H1 (cell line): Measurements from ENCODE around the gene ZCCHC17. TPM values are rescaled to one million over a fixed set of nuclear protein-coding genes. Genes with fewer than 3 reads are reported as not detected.

Experiments used
- CTCF ChIA-PET: fragments of 300-600 bp; sonication (Branson Sonifier 250); formaldehyde crosslinking; loops from one replicate; lab custom pipeline; 2021; ENCODE audit not compliant: partially characterized antibody; lab: Charles Lee
- POLR2A ChIA-PET: fragments of 300-600 bp; sonication (Branson Sonifier 250); formaldehyde crosslinking; loops from one replicate; lab custom pipeline; 2021; ENCODE audit warnings: inconsistent platforms; ENCODE audit not compliant: partially characterized antibody; lab: Charles Lee
- DNase-seq, 2 experiments: peaks; one replicate each; pipeline versions ENCODE4 v3.0.0 to v3.0.0-alpha.2; 2010 to 2022; ENCODE audit warnings: low spot score in 2 of 2, low read depth in 1 of 2, mixed read lengths in 1 of 2
- FAIRE-seq: peaks from 2 replicates; lab custom pipeline; 2011; peaks lifted over from hg19 to GRCh38; lab: Jason Lieb, UNC
- H2AFZ ChIP-seq: 2 replicates; pipeline ENCODE4 v1.8.1; 2012; ENCODE audit warnings: low read length, inconsistent platforms
- H2AK5ac ChIP-seq: 2 replicates; pipeline ENCODE4 v1.6.1; 2013; ENCODE audit warnings: low read depth, low read length
- H2BK120ac ChIP-seq: replicated peaks from 2 replicates; pipeline ENCODE3; 2013; ENCODE audit warnings: low read depth, low read length, inconsistent platforms
- H2BK12ac ChIP-seq: 2 replicates; pipeline ENCODE4 v1.6.1; 2013; ENCODE audit warnings: low read depth, low read length
- H2BK15ac ChIP-seq: 2 replicates; pipeline ENCODE4 v1.6.1; 2013; ENCODE audit warnings: low read length
- H2BK20ac ChIP-seq: 2 replicates; pipeline ENCODE4 v1.6.1; 2013; ENCODE audit warnings: low read length
- H2BK5ac ChIP-seq: 2 replicates; pipeline ENCODE4 v1.6.1; 2013; ENCODE audit warnings: low read depth, low read length
- H3K14ac ChIP-seq: 2 replicates; pipeline ENCODE4 v1.6.1; 2013; ENCODE audit warnings: inconsistent platforms; ENCODE audit not compliant: insufficient read length
- H3K18ac ChIP-seq: 2 replicates; pipeline ENCODE4 v1.6.1; 2013; ENCODE audit warnings: low read length; ENCODE audit errors: extremely low read depth
- H3K23ac ChIP-seq: 2 replicates; pipeline ENCODE4 v1.6.1; 2013; ENCODE audit warnings: inconsistent platforms; ENCODE audit not compliant: insufficient read length
- H3K23me2 ChIP-seq: 2 replicates; pipeline ENCODE4 v1.6.1; 2013; ENCODE audit warnings: low read depth, low read length
- H3K27ac ChIP-seq: 2 replicates; pipeline ENCODE4 v1.6.1; 2011; ENCODE audit warnings: low read depth, low read length, inconsistent platforms
- H3K27me3 ChIP-seq, 4 experiments: replicated peaks in 1 of 4; 1 replicate in 1 of 4; 2 replicates in 3 of 4; pipeline versions ENCODE4 v1.6.1 to v1.8.1; 2011 to 2013; ENCODE audit warnings: low read length in 3 of 4, mild to moderate bottlenecking in 3 of 4, inconsistent platforms in 2 of 4, mixed read lengths in 2 of 4, moderate library complexity in 1 of 4; ENCODE audit not compliant: control insufficient read depth in 3 of 4, insufficient read depth in 3 of 4; ENCODE audit errors: extremely low read depth in 1 of 4
- H3K36me3 ChIP-seq, 4 experiments: 2 replicates each; pipeline versions ENCODE4 v1.6.1 to v1.8.1; 2011 to 2013; ENCODE audit warnings: mild to moderate bottlenecking in 4 of 4, low read length in 3 of 4, moderate library complexity in 2 of 4, control low read depth in 1 of 4, inconsistent platforms in 1 of 4; ENCODE audit not compliant: insufficient read depth in 4 of 4, control insufficient read depth in 2 of 4
- H3K4ac ChIP-seq: replicated peaks from 2 replicates; pipeline ENCODE3; 2013; ENCODE audit warnings: low read length, low read depth, mixed read lengths, inconsistent platforms; ENCODE audit not compliant: insufficient read length
- H3K4me1 ChIP-seq, 4 experiments: replicated peaks in 1 of 4; 1 replicate in 1 of 4; 2 replicates in 3 of 4; pipeline versions ENCODE4 v1.6.1 to v1.8.1; 2011 to 2013; ENCODE audit warnings: low read length in 3 of 4, inconsistent platforms in 2 of 4, mixed read lengths in 1 of 4; ENCODE audit not compliant: insufficient read depth in 4 of 4, control insufficient read depth in 3 of 4
- H3K4me2 ChIP-seq, 2 experiments: 2 replicates each; pipeline versions ENCODE4 v1.6.1 to v1.8.1; 2011 to 2013; ENCODE audit warnings: low read depth in 2 of 2, low read length in 2 of 2, control low read depth in 1 of 2, inconsistent platforms in 1 of 2, mild to moderate bottlenecking in 1 of 2; ENCODE audit not compliant: insufficient read depth in 1 of 2
- H3K4me3 ChIP-seq, 4 experiments: fragments of 200-600, 300-600 bp in 1 of 4; sonication (generic), shearing (Covaris generic), sonication (Bioruptor Twin) in 1 of 4; 2 replicates each; pipeline versions ENCODE4 v1.5.1 to v1.8.1; 2011 to 2016; ENCODE audit warnings: low read length in 4 of 4, low read depth in 3 of 4, control low read depth in 2 of 4, inconsistent platforms in 2 of 4, mild to moderate bottlenecking in 2 of 4, mixed read lengths in 1 of 4, moderate library complexity in 1 of 4; ENCODE audit not compliant: insufficient read depth in 2 of 4; ENCODE audit errors: extremely low read depth in 1 of 4
- H3K56ac ChIP-seq: replicated peaks from 2 replicates; pipeline ENCODE3; 2013; ENCODE audit warnings: low read depth, mild to moderate bottlenecking, mixed read lengths, low read length, inconsistent platforms; ENCODE audit not compliant: insufficient read length
- H3K79me1 ChIP-seq: 2 replicates; pipeline ENCODE4 v1.6.1; 2013; ENCODE audit warnings: low read depth, low read length, control low read depth
- H3K79me2 ChIP-seq, 2 experiments: 2 replicates each; pipeline versions ENCODE4 v1.6.1 to v1.8.1; 2012 to 2013; ENCODE audit warnings: low read length in 2 of 2, mild to moderate bottlenecking in 2 of 2, inconsistent platforms in 1 of 2; ENCODE audit not compliant: insufficient read depth in 2 of 2, control insufficient read depth in 1 of 2
- H3K9ac ChIP-seq, 4 experiments: replicated peaks in 1 of 4; 1 replicate in 1 of 4; 2 replicates in 3 of 4; pipeline versions ENCODE4 v1.6.1 to v1.8.1; 2011 to 2013; ENCODE audit warnings: low read depth in 3 of 4, low read length in 3 of 4, control low read depth in 2 of 4, mild to moderate bottlenecking in 2 of 4, moderate library complexity in 2 of 4, inconsistent platforms in 1 of 4; ENCODE audit errors: extremely low read depth in 1 of 4
- H3K9me3 ChIP-seq, 2 experiments: 2 replicates each; pipeline versions ENCODE4 v1.6.1 to v1.8.1; 2012 to 2013; ENCODE audit warnings: mild to moderate bottlenecking in 2 of 2, moderate library complexity in 2 of 2, control low read depth in 1 of 2, inconsistent platforms in 1 of 2, low read depth in 1 of 2, low read length in 1 of 2, mixed read lengths in 1 of 2; ENCODE audit not compliant: insufficient read depth in 2 of 2
- H4K20me1 ChIP-seq, 2 experiments: replicated peaks in 1 of 2; 2 replicates each; pipeline versions ENCODE3 to v1.8.1; 2011 to 2013; ENCODE audit warnings: inconsistent platforms in 2 of 2, low read length in 2 of 2, mild to moderate bottlenecking in 1 of 2; ENCODE audit not compliant: insufficient read depth in 2 of 2, control insufficient read depth in 1 of 2
- H4K5ac ChIP-seq: 2 replicates; pipeline ENCODE4 v1.6.1; 2013; ENCODE audit warnings: low read length, low read depth, mixed read lengths, inconsistent platforms; ENCODE audit not compliant: insufficient read length
- H4K8ac ChIP-seq: 2 replicates; pipeline ENCODE4 v1.8.0; 2013; ENCODE audit warnings: mild to moderate bottlenecking, moderate library complexity, low read length, inconsistent platforms; ENCODE audit not compliant: insufficient read depth; ENCODE audit errors: extremely low read depth
- H4K91ac ChIP-seq: replicated peaks from 2 replicates; pipeline ENCODE3; 2013; ENCODE audit warnings: low read length, mixed read lengths, inconsistent platforms; ENCODE audit not compliant: insufficient read length
- FOSL1 ChIP-seq: IDR thresholded peaks from 2 replicates; pipeline ENCODE4 v1.6.1; 2011; ENCODE audit warnings: mild to moderate bottlenecking, low read depth, low read length, moderate library complexity; ENCODE audit not compliant: insufficient read depth
- GABPA ChIP-seq: IDR thresholded peaks from 2 replicates; pipeline ENCODE4 v1.6.1; 2011; ENCODE audit warnings: mild to moderate bottlenecking, low read length, moderate library complexity, borderline replicate concordance; ENCODE audit not compliant: insufficient read depth
- HDAC6 ChIP-seq: IDR thresholded peaks from one replicate; pipeline ENCODE4 v1.7.1; 2012; ENCODE audit warnings: low read depth, mild to moderate bottlenecking, inconsistent platforms, low read length, moderate library complexity
- KDM4A ChIP-seq: IDR thresholded peaks from one replicate; pipeline ENCODE4 v1.7.1; 2012; ENCODE audit warnings: low read depth, mild to moderate bottlenecking, moderate library complexity, low read length, inconsistent platforms; ENCODE audit not compliant: severe bottlenecking
- POU5F1 ChIP-seq: IDR thresholded peaks from 2 replicates; pipeline ENCODE4 v1.6.1; 2011; ENCODE audit warnings: low read depth, mild to moderate bottlenecking, low read length, moderate library complexity
- SP4 ChIP-seq: IDR thresholded peaks from 2 replicates; pipeline ENCODE4 v1.6.1; 2012; ENCODE audit warnings: low read length, inconsistent platforms
- TAF7 ChIP-seq: optimal IDR thresholded peaks from 2 replicates; pipeline ENCODE3; 2011; ENCODE audit warnings: low read depth, mild to moderate bottlenecking, inconsistent platforms, low read length, moderate library complexity, borderline replicate concordance
- TCF12 ChIP-seq: IDR thresholded peaks from 2 replicates; pipeline ENCODE4 v1.6.1; 2011; ENCODE audit warnings: low read depth, mild to moderate bottlenecking, low read length
- WGBS, 2 experiments: shearing (Covaris generic) in 1 of 2; methylation state at CpG; one replicate each; pipeline versions ENCODE4 v1.1.6 to v1.1.7; 2013 to 2015; ENCODE audit warnings: low lambda C conversion rate in 2 of 2, mixed read lengths in 2 of 2, inconsistent platforms in 1 of 2, low coverage in 1 of 2, missing lambda C conversion rate in 1 of 2; ENCODE audit not compliant: insufficient replicate concordance in 2 of 2, insufficient coverage in 1 of 2, insufficient read length in 1 of 2; ENCODE audit errors: extremely low coverage in 1 of 2, missing lambda C conversion rate in 1 of 2; 5-methylcytosine and 5-hydroxymethylcytosine counted together
- polyA plus RNA-seq, 7 experiments: library from polyadenylated mRNA; depleted of rRNA in 3 of 7; stranded (reverse) in 5 of 7; unstranded in 2 of 7; fragments of >200 nt in 5 of 7; fragments of 200-250 nt in 2 of 7; gene quantifications; 1 replicate in 5 of 7; 2 replicates in 1 of 7; 4 replicates in 1 of 7; pipeline versions ENCODE4 v1.2.1 to v1.2.3, GENCODE V29; 2011 to 2013; ENCODE audit warnings: missing spikeins in 2 of 7, mixed read lengths in 2 of 7
- total RNA-seq: library from RNA; stranded (reverse); fragmentation: NEBNext Ultra II Directional; extraction: Animal tissue kit (Norgen Biotek cat#: 25700); gene quantifications from 2 replicates; pipeline ENCODE4 v1.2.1, GENCODE V29; 2021
- TF ChIP-seq, protein P1 (sequence below): IDR thresholded peaks from 2 replicates; pipeline ENCODE4 v1.6.1; 2011; ENCODE audit warnings: low read length, improper control_type of control experiment

The ZCCHC17 gene
- total and polyA plus RNA-seq, 2 of the 8 experiments (the other 6 are each of a cell fraction or from before 2014, with no cell fraction given): 51.6 to 59.3 TPM

DNA sequence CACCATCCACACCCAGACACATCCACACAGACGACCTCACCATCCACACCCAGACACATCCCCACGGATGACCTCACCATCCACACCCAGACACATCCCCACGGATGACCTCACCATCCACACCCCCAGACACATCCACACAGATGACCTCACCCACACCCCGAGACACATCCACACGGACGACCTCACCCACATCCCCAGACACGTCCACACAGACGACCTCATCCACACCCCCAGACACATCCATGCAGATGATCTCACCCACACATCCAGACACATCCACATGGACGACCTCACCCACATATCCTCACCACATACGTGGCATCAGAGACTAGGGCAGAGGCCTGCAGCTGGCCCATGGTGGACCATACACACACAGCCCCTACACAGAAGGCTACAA is 90.8 kb downstream of the ZCCHC17 start:
- no peak for DNase-seq
- H3K56ac ChIP-seq: no peak overlapping the region
- TF ChIP-seq TCF12 (no peak), TAF7 (no peak), GABPA (no peak), FOSL1 (no peak), HDAC6 (no peak), POU5F1 (no peak), SP4 (no peak), KDM4A (no peak)
- TF ChIP-seq, protein P1, sequence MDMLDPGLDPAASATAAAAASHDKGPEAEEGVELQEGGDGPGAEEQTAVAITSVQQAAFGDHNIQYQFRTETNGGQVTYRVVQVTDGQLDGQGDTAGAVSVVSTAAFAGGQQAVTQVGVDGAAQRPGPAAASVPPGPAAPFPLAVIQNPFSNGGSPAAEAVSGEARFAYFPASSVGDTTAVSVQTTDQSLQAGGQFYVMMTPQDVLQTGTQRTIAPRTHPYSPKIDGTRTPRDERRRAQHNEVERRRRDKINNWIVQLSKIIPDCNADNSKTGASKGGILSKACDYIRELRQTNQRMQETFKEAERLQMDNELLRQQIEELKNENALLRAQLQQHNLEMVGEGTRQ: no peak
- H2BK120ac ChIP-seq: no peak overlapping the region
- H3K27me3 ChIP-seq: no peaks in the 10 kb centered on the region
- peaks cover 0 to 4% (median 0%) of the 10 kb centered on the region in 4 experiments; a peak in 1 of 7 replicates for H3K4me1 ChIP-seq
- H2BK5ac ChIP-seq: no peak overlapping the region
- FAIRE-seq: no peak
- H2BK12ac ChIP-seq: no peak overlapping the region
- H3K4ac ChIP-seq: no peak overlapping the region
- H3K9me3 ChIP-seq: no peaks in the 10 kb centered on the region
- no peak overlapping the region for H3K23ac ChIP-seq
- no peak overlapping the region for H2AK5ac ChIP-seq
- H3K27ac ChIP-seq: no peak overlapping the region
- H3K79me1 ChIP-seq: no peaks in the 10 kb centered on the region
- H3K4me3 ChIP-seq: no peak overlapping the region
- H2AFZ ChIP-seq: no peak overlapping the region
- H4K20me1 ChIP-seq: no peaks in the 10 kb centered on the region
- ChIA-PET POLR2A (interaction anchor here (1.2 kb wide), 1 partner anchor 14 kb away, joined by 3 read pairs; the partner anchor contains the start of gene FABP3), CTCF (interaction anchor here (0.7 to 2.0 kb wide), 4 partner anchors 32 to 1545 kb away, joined by 3 to 7 read pairs (median 4); no protein-coding TSS in a partner anchor)
- H4K91ac ChIP-seq: peak overlapping the region; percentile 54
- H3K23me2 ChIP-seq: peaks cover 2% of the 10 kb centered on the region; the same call in 1 of the 2 replicates
- WGBS, 2 experiments: 84% methylated on average over 10 of the region's 10 CpGs; no CpG with 5 or more reads in 1 of the 2 experiments
- H3K9ac ChIP-seq: no peak overlapping the region
- H3K14ac ChIP-seq: no peak overlapping the region
- no peak overlapping the region for H2BK15ac ChIP-seq
- no peak overlapping the region for H4K5ac ChIP-seq
- H3K79me2 ChIP-seq: no peaks in the 10 kb centered on the region
- H3K36me3 ChIP-seq: no peaks in the 10 kb centered on the region
- no peak overlapping the region for H2BK20ac ChIP-seq
- no peak overlapping the region for H4K8ac ChIP-seq
- no peak overlapping the region for H3K4me2 ChIP-seq
- H3K18ac ChIP-seq: no peak overlapping the region
